ENCODE results near the gene RGS3. TPM values are rescaled to one million over a fixed set of nuclear protein-coding genes. Genes with fewer than 3 reads are reported as not detected.

RGS3 gene
- total and polyA plus RNA-seq, 10 of the 15 experiments (the other 5 are each of a cell fraction or from before 2014, with no cell fraction given) = 2.9 to 138 (median 28.8) TPM

DNA sequence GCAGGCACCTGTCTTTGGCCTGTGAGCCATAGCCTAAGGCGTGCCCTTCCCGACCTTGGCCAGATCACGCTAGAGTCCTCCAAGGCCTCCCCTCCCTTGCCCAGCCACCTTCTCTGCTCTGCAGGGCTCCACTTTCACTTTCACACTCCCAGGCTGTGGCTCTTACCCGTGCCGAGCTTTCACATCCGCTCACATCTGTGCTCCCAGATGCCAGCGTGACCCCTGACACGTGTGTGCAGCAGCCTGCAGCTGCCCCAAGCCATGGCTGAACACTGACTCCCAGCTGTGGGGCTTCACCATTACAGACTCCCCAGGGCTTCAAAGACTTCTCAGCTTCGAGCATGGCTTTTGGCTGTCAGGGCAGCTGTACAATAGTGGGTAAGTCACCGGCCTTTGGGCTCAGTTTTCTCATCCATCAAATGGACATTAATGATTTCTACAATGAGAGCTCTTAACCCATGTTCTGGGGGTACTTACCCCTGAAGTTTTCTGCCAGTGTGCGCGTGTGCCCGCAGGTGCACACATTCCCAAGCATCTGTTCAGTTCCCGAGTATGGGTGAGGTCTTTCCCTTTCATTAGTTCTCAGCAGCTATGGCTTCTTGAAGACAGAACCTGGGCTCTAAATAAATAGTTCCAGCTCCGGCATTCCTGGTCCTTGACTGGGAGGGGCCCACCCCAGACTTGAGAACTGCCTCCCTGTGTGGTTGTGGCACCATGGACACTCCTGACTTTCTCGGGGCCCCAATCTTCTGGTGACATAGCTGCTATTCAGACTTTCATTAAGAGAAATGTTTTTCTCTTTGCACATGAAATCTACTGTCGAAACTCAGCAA lies 118.6 kb downstream of the RGS3 start (continued):
- TF ChIP-seq, protein P1, sequence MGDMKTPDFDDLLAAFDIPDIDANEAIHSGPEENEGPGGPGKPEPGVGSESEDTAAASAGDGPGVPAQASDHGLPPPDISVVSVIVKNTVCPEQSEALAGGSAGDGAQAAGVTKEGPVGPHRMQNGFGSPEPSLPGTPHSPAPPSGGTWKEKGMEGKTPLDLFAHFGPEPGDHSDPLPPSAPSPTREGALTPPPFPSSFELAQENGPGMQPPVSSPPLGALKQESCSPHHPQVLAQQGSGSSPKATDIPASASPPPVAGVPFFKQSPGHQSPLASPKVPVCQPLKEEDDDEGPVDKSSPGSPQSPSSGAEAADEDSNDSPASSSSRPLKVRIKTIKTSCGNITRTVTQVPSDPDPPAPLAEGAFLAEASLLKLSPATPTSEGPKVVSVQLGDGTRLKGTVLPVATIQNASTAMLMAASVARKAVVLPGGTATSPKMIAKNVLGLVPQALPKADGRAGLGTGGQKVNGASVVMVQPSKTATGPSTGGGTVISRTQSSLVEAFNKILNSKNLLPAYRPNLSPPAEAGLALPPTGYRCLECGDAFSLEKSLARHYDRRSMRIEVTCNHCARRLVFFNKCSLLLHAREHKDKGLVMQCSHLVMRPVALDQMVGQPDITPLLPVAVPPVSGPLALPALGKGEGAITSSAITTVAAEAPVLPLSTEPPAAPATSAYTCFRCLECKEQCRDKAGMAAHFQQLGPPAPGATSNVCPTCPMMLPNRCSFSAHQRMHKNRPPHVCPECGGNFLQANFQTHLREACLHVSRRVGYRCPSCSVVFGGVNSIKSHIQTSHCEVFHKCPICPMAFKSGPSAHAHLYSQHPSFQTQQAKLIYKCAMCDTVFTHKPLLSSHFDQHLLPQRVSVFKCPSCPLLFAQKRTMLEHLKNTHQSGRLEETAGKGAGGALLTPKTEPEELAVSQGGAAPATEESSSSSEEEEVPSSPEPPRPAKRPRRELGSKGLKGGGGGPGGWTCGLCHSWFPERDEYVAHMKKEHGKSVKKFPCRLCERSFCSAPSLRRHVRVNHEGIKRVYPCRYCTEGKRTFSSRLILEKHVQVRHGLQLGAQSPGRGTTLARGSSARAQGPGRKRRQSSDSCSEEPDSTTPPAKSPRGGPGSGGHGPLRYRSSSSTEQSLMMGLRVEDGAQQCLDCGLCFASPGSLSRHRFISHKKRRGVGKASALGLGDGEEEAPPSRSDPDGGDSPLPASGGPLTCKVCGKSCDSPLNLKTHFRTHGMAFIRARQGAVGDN (IDR thresholded peaks at IDR 0.05) = peak; percentile 98
- TF ChIP-seq BCL11A (IDR thresholded peaks at IDR 0.05; ENCODE audit: low read depth, low read length) (no peak; the same call in 1 of the 2 replicates), EZH2 (IDR thresholded peaks at IDR 0.05; ENCODE audit: borderline replicate concordance, control insufficient read depth, low read depth, low read length) (no peak), SIN3A (IDR thresholded peaks at IDR 0.05; ENCODE audit: low read depth, low read length) (peak; percentile 92), PAX5 (IDR thresholded peaks at IDR 0.05; ENCODE audit: borderline replicate concordance, low read depth, low read length) (peak; percentile 95), ZNF207 (IDR thresholded peaks at IDR 0.05; ENCODE audit: borderline replicate concordance) (peak; percentile 75), STAT3 (IDR thresholded peaks at IDR 0.05; ENCODE audit: low read depth, low read length) (0 out of 2 replicates have a peak, but pooled peaks have one; percentile 14), CHD2 (IDR thresholded peaks at IDR 0.05; ENCODE audit: borderline replicate concordance, low read depth, low read length) (peak; percentile 64; the same call in 1 of the 2 replicates), BRCA1 (IDR thresholded peaks at IDR 0.05; ENCODE audit: low read depth, low read length) (no peak), EP300 (IDR thresholded peaks at IDR 0.05; ENCODE audit: borderline replicate concordance in 1 of 2, control insufficient read depth in 1 of 2, low read depth in 2 of 2, low read length in 2 of 2) (peak; percentile 41 to 70; a peak in 3 of 4 replicates), SUZ12 (IDR thresholded peaks at IDR 0.05; ENCODE audit: unreplicated experiment) (no peak), YY1 (IDR thresholded peaks at IDR 0.05; ENCODE audit: low read depth, low read length) (peak; percentile 84), POLR2AphosphoS5 (IDR thresholded peaks at IDR 0.05; ENCODE audit: low read length) (peak; percentile 53; the same call in 1 of the 2 replicates), RAD21 (IDR thresholded peaks at IDR 0.05; ENCODE audit: insufficient read depth, low read depth, low read length) (peak; percentile 91), SIX5 (IDR thresholded peaks at IDR 0.05; ENCODE audit: low read depth, low read length, severe bottlenecking) (no peak), BHLHE40 (IDR thresholded peaks at IDR 0.05; ENCODE audit: borderline replicate concordance in 1 of 2, low read depth in 2 of 2, low read length in 1 of 2) (peak; percentile 100), POU2F2 (IDR thresholded peaks at IDR 0.05; ENCODE audit: borderline replicate concordance, low read depth, low read length) (no peak; the same call in 2 of the 3 replicates), YBX1 (IDR thresholded peaks at IDR 0.05) (no peak), SRF (IDR thresholded peaks at IDR 0.05; ENCODE audit: low read depth in 2 of 2, low read length in 2 of 2) (no peak), IKZF1 (conservative IDR thresholded peaks at IDR 0.05) (peak; percentile 94), MYC (IDR thresholded peaks at IDR 0.05; ENCODE audit: insufficient read depth, insufficient read length, insufficient replicate concordance, low read length, severe bottlenecking) (peak; percentile 83), TCF7 (IDR thresholded peaks at IDR 0.05; ENCODE audit: borderline replicate concordance) (no peak)
- TF ChIP-seq, protein P2, sequence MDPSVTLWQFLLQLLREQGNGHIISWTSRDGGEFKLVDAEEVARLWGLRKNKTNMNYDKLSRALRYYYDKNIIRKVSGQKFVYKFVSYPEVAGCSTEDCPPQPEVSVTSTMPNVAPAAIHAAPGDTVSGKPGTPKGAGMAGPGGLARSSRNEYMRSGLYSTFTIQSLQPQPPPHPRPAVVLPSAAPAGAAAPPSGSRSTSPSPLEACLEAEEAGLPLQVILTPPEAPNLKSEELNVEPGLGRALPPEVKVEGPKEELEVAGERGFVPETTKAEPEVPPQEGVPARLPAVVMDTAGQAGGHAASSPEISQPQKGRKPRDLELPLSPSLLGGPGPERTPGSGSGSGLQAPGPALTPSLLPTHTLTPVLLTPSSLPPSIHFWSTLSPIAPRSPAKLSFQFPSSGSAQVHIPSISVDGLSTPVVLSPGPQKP (IDR thresholded peaks at IDR 0.05; ENCODE audit: low read depth, low read length) = no peak
- TF ChIP-seq, protein P3, sequence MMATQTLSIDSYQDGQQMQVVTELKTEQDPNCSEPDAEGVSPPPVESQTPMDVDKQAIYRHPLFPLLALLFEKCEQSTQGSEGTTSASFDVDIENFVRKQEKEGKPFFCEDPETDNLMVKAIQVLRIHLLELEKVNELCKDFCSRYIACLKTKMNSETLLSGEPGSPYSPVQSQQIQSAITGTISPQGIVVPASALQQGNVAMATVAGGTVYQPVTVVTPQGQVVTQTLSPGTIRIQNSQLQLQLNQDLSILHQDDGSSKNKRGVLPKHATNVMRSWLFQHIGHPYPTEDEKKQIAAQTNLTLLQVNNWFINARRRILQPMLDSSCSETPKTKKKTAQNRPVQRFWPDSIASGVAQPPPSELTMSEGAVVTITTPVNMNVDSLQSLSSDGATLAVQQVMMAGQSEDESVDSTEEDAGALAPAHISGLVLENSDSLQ (IDR thresholded peaks at IDR 0.05) = 0 out of 2 replicates have a peak, but pooled peaks have one; percentile 53

All from GM12878 (cell line).